Neural cell (in vitro differentiated cells): Measurements from ENCODE around the gene FOXJ1. TPM values are rescaled to one million over a fixed set of nuclear protein-coding genes. Genes with fewer than 3 reads are reported as not detected.

ENCODE experiments used
- H2AFZ ChIP-seq: fragments of 200-600, 300-800 bp; sonication (generic), shearing (Covaris generic); 2 replicates; pipeline ENCODE4 v1.6.0; 2014; ENCODE audit warnings: low read depth, mild to moderate bottlenecking, antibody characterized with exemption, low read length, moderate library complexity
- H3F3A ChIP-seq: fragments of 200-600 bp; shearing (Covaris generic); 2 replicates; pipeline ENCODE4 v1.6.1; 2016; ENCODE audit warnings: mild to moderate bottlenecking, moderate library complexity, mixed read lengths, antibody characterized with exemption, low read length; ENCODE audit not compliant: insufficient read depth, poor library complexity, severe bottlenecking
- H3K27ac ChIP-seq: fragments of 200-600, 300-800 bp; sonication (generic), shearing (Covaris generic); 2 replicates; pipeline ENCODE4 v1.5.1; 2014; ENCODE audit warnings: mild to moderate bottlenecking, low read length, moderate library complexity
- H3K27me3 ChIP-seq: fragments of 300-800, 200-600 bp; sonication (generic), shearing (Covaris generic); 2 replicates; pipeline ENCODE4 v1.6.0; 2014; ENCODE audit warnings: mild to moderate bottlenecking, low read depth, low read length, moderate library complexity; ENCODE audit not compliant: insufficient read depth
- H3K36me3 ChIP-seq: fragments of 300-800, 200-600 bp; sonication (generic), shearing (Covaris generic); 2 replicates; pipeline ENCODE4 v1.5.1; 2014; ENCODE audit warnings: mild to moderate bottlenecking, antibody characterized with exemption, low read length, moderate library complexity; ENCODE audit not compliant: insufficient read depth
- H3K4me2 ChIP-seq: fragments of 300-800, 200-600 bp; sonication (generic), shearing (Covaris generic); 2 replicates; pipeline ENCODE4 v1.6.0; 2014; ENCODE audit warnings: mild to moderate bottlenecking, low read length
- H3K4me3 ChIP-seq: fragments of 300-800, 200-600 bp; sonication (generic), shearing (Covaris generic); 2 replicates; pipeline ENCODE4 v1.5.1; 2014; ENCODE audit warnings: mild to moderate bottlenecking, low read length, moderate library complexity
- H3K79me2 ChIP-seq: fragments of 200-600 bp; shearing (Covaris generic); replicated peaks from 2 replicates; pipeline ENCODE4 v1.6.0; 2014; ENCODE audit warnings: mild to moderate bottlenecking, low read length, moderate library complexity; ENCODE audit not compliant: insufficient read depth
- H3K9ac ChIP-seq: fragments of 300-800, 200-600 bp; sonication (generic), shearing (Covaris generic); 2 replicates; pipeline ENCODE4 v1.6.1; 2016; ENCODE audit warnings: mild to moderate bottlenecking, low read length, mixed read lengths
- H3K9me2 ChIP-seq: fragments of 200-600 bp; shearing (Covaris generic); 2 replicates; pipeline ENCODE4 v1.6.1; 2016; ENCODE audit warnings: mild to moderate bottlenecking, low read length, mixed read lengths; ENCODE audit not compliant: insufficient read depth
- H3K9me3 ChIP-seq: fragments of 200-600, 300-800 bp; sonication (generic), shearing (Covaris generic); 2 replicates; pipeline ENCODE4 v1.6.1; 2016; ENCODE audit warnings: mild to moderate bottlenecking, mixed run types, low read length, moderate library complexity, mixed read lengths
- H4K20me1 ChIP-seq: fragments of 200-600 bp; shearing (Covaris generic); 2 replicates; pipeline ENCODE4 v1.6.1; 2016; ENCODE audit warnings: mild to moderate bottlenecking, mixed run types; ENCODE audit not compliant: insufficient read depth
- CTCF ChIP-seq: fragments of 450-650 bp; IDR thresholded peaks from 2 replicates; pipeline ENCODE4 v1.5.1; 2014; ENCODE audit warnings: antibody characterized with exemption, mild to moderate bottlenecking, moderate library complexity; ENCODE audit not compliant: poor library complexity, severe bottlenecking
- EP300 ChIP-seq: fragments of 450-650 bp; conservative IDR thresholded peaks from 2 replicates; pipeline ENCODE4 v1.6.1; 2014; ENCODE audit warnings: antibody characterized with exemption, mild to moderate bottlenecking, moderate library complexity; ENCODE audit not compliant: poor library complexity, severe bottlenecking
- MXI1 ChIP-seq: fragments of 450-650 bp; conservative IDR thresholded peaks from 2 replicates; pipeline ENCODE4 v1.6.1; 2014; ENCODE audit warnings: antibody characterized with exemption, mild to moderate bottlenecking; ENCODE audit not compliant: poor library complexity, severe bottlenecking
- RAD21 ChIP-seq: fragments of 450-650 bp; conservative IDR thresholded peaks from 2 replicates; pipeline ENCODE4 v1.6.1; 2014; ENCODE audit warnings: antibody characterized with exemption, mild to moderate bottlenecking, moderate library complexity
- REST ChIP-seq: IDR thresholded peaks from 2 replicates; pipeline ENCODE4 v1.6.1; 2012; ENCODE audit warnings: borderline replicate concordance
- SMC3 ChIP-seq: fragments of 450-650 bp; conservative IDR thresholded peaks from 2 replicates; pipeline ENCODE4 v1.6.1; 2014; ENCODE audit warnings: antibody characterized with exemption, mild to moderate bottlenecking, moderate library complexity; ENCODE audit not compliant: poor library complexity
- TAF1 ChIP-seq: IDR thresholded peaks from 2 replicates; pipeline ENCODE4 v1.6.1; 2012; ENCODE audit warnings: low read depth
- polyA plus RNA-seq: library from polyadenylated mRNA; depleted of rRNA; stranded (reverse); fragments of >200 nt; gene quantifications from 2 replicates; pipeline ENCODE4 v1.2.3, GENCODE V29; 2014

The FOXJ1 gene
- polyA plus RNA-seq, 1 donor from 2014 or later, result 0.56 TPM

GRCh38 chr17:76091526-76092286 lies 49.3 kb downstream of the FOXJ1 start (continued):
- no peak for TF ChIP-seq REST
- no peak for TF ChIP-seq EP300

- TF ChIP-seq REST (no peak), TAF1 (no peak), SMC3 (no peak), CTCF (no peak), RAD21 (no peak), MXI1 (no peak), EP300 (no peak)
- no peak overlapping the region for H3K27ac ChIP-seq
These were observed 50.4 kb downstream of the FOXJ1 start for GRCh38 chr17:76090517-76091129.

More at GRCh38 chr17:76090517-76091129, 50.4 kb downstream of the FOXJ1 start:
- H3K79me2 ChIP-seq, result no peaks in the 10 kb centered on the region
- H3K4me2 ChIP-seq, result no peak overlapping the region
- no peaks in the 10 kb centered on the region for H3K27me3 ChIP-seq
- no peak overlapping the region for H3K9ac ChIP-seq
- H3K9me2 ChIP-seq, result no peaks in the 10 kb centered on the region
- H2AFZ ChIP-seq, result no peak overlapping the region
- H3K36me3 ChIP-seq, result peaks cover 7% of the 10 kb centered on the region
- no peaks in the 10 kb centered on the region for H3F3A ChIP-seq
- H4K20me1 ChIP-seq, result no peaks in the 10 kb centered on the region
- H3K4me3 ChIP-seq, result no peak overlapping the region
- no peaks in the 10 kb centered on the region for H3K9me3 ChIP-seq
